OCI-LY7 (cell line): ENCODE data around the gene TMPRSS7. TPM values are rescaled to one million over a fixed set of nuclear protein-coding genes. Genes with fewer than 3 reads are reported as not detected.

ENCODE experiments used
- BruUV-seq: library from RNA; stranded (reverse); fragments of 400-500 nt; replicated peaks from 2 replicates; lab custom pipeline; 2021; lab: Mats Ljungman, UMichigan
- CTCF ChIA-PET: fragments of 300-600 bp; sonication (Branson Sonifier 250); formaldehyde crosslinking; loops from one replicate; lab custom pipeline; 2022; ENCODE audit warnings: antibody characterized with exemption; ENCODE audit not compliant: unreplicated experiment; lab: Charles Lee
- POLR2A ChIA-PET: fragments of 300-600 bp; sonication (Branson Sonifier 250); formaldehyde crosslinking; loops from one replicate; lab custom pipeline; 2022; ENCODE audit warnings: antibody characterized with exemption; lab: Charles Lee
- DNase-seq: peaks from one replicate; pipeline ENCODE4 v3.0.0-alpha.2; 2015; ENCODE audit warnings: low spot score
- H2AFZ ChIP-seq: fragments of 200-600 bp; sonication (generic), shearing (Covaris generic); 2 replicates; pipeline ENCODE4 v1.6.1; 2014; ENCODE audit warnings: mild to moderate bottlenecking, antibody characterized with exemption, low read length, moderate library complexity
- H3K27ac ChIP-seq: fragments of 200-600 bp; sonication (generic); 2 replicates; pipeline ENCODE4 v1.5.1; 2014; ENCODE audit warnings: mixed run types, low read depth, mild to moderate bottlenecking, moderate library complexity, low read length, inconsistent platforms; ENCODE audit not compliant: poor library complexity, severe bottlenecking
- H3K36me3 ChIP-seq: fragments of 200-600 bp; sonication (generic); 2 replicates; pipeline ENCODE4 v1.6.1; 2014; ENCODE audit warnings: mild to moderate bottlenecking, antibody characterized with exemption, low read length, moderate library complexity, mixed read lengths; ENCODE audit not compliant: insufficient read depth
- H3K4me1 ChIP-seq: fragments of 200-600 bp; sonication (generic); 2 replicates; pipeline ENCODE4 v1.5.1; 2014; ENCODE audit warnings: mild to moderate bottlenecking, low read length; ENCODE audit not compliant: insufficient read depth, poor library complexity, severe bottlenecking
- H3K4me2 ChIP-seq: fragments of 200-600 bp; sonication (generic); 2 replicates; pipeline ENCODE4 v1.6.1; 2014; ENCODE audit warnings: mild to moderate bottlenecking, low read length
- H3K4me3 ChIP-seq: fragments of 200-600 bp; sonication (generic); 2 replicates; pipeline ENCODE4 v1.5.1; 2014; ENCODE audit warnings: mild to moderate bottlenecking, low read depth, low read length; ENCODE audit not compliant: poor library complexity, severe bottlenecking
- H3K79me2 ChIP-seq: fragments of 200-600 bp; sonication (generic); 2 replicates; pipeline ENCODE4 v1.6.1; 2016; ENCODE audit warnings: low read depth, mild to moderate bottlenecking, low read length, moderate library complexity, mixed read lengths; ENCODE audit not compliant: insufficient read depth
- H3K9me2 ChIP-seq: fragments of 200-600 bp; sonication (generic); 2 replicates; pipeline ENCODE4 v1.6.1; 2016; ENCODE audit warnings: mild to moderate bottlenecking, low read length, mixed read lengths; ENCODE audit not compliant: insufficient read depth
- H3K9me3 ChIP-seq: fragments of 200-600 bp; sonication (generic); 2 replicates; pipeline ENCODE4 v1.6.1; 2014; ENCODE audit warnings: mild to moderate bottlenecking, mixed run types, low read length, mixed read lengths
- H4K20me1 ChIP-seq: fragments of 200-600 bp; sonication (generic); 2 replicates; pipeline ENCODE4 v1.6.1; 2014; ENCODE audit warnings: mild to moderate bottlenecking, antibody characterized with exemption, low read length, moderate library complexity, mixed read lengths; ENCODE audit not compliant: insufficient read depth
- EZH2phosphoT487 ChIP-seq: fragments of 200-600 bp; sonication (generic); IDR thresholded peaks from 2 replicates; pipeline ENCODE4 v1.6.1; 2018; ENCODE audit warnings: low read depth, borderline replicate concordance, mild to moderate bottlenecking, mixed run types, antibody characterized with exemption, low read length, moderate library complexity, mixed read lengths
- intact Hi-C: fragments of 100-400 bp; cut with micrococcal nuclease; formaldehyde crosslinking; loops from one replicate; pipeline ENCODE4 v1.10.0; 2022; ENCODE audit not compliant: unreplicated experiment
- total RNA-seq, 2 experiments: library from RNA; depleted of rRNA in 1 of 2; stranded (reverse); fragments of >200 nt in 1 of 2; shearing (Covaris generic) in 1 of 2; gene quantifications; 2 replicates each; pipeline ENCODE4 v1.2.3, GENCODE V29; 2014 to 2022
- TF ChIP-seq, protein P1 (sequence below): fragments of 200-600 bp; sonication (generic); conservative IDR thresholded peaks from 2 replicates; pipeline ENCODE4 v1.5.1; 2014; ENCODE audit warnings: mild to moderate bottlenecking, antibody characterized with exemption, low read length, moderate library complexity, mixed read lengths

The TMPRSS7 gene
- total RNA-seq, 2 experiments from 2014 or later, result not detected

DNA sequence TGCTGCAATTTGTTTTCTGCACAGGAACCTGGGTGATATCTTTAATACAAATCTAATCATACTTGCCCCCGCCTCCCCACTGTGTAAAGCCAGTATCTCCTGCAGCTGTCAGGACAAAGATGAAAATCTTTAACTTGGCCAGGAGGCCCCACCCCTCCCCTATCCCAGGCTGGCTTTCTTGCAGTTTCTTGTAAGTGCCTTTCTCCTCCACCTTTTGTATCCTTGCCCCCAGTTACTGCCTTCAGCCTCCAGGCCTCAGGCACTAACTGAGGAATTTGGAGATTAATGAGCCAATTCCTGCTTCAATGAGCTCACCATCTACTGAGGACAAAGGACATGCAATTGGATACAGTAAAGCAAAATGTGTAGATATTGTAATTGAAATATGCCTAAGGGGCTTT, 92.0 kb downstream of the TMPRSS7 start:
- H3K9me2 ChIP-seq, result no peaks in the 10 kb centered on the region
- H3K79me2 ChIP-seq, result peaks cover 72% of the 10 kb centered on the region
- DNase-seq, result peak; percentile 82
- peak overlapping the region; percentile 57 for H3K4me3 ChIP-seq
- ChIA-PET CTCF (interaction anchor here (3.0 kb wide), 1 partner anchor 9 kb away, joined by 10 read pairs; no protein-coding TSS in a partner anchor), POLR2A (interaction anchor here (0.6 to 16.9 kb wide), 6 partner anchors 9 to 408 kb away, joined by 3 to 566 read pairs (median 9); no protein-coding TSS in a partner anchor)
- no peaks in the 10 kb centered on the region for H3K9me3 ChIP-seq
- peaks cover 93% of the 10 kb centered on the region for H3K36me3 ChIP-seq
- no peak for TF ChIP-seq EZH2phosphoT487
- TF ChIP-seq, protein P1, sequence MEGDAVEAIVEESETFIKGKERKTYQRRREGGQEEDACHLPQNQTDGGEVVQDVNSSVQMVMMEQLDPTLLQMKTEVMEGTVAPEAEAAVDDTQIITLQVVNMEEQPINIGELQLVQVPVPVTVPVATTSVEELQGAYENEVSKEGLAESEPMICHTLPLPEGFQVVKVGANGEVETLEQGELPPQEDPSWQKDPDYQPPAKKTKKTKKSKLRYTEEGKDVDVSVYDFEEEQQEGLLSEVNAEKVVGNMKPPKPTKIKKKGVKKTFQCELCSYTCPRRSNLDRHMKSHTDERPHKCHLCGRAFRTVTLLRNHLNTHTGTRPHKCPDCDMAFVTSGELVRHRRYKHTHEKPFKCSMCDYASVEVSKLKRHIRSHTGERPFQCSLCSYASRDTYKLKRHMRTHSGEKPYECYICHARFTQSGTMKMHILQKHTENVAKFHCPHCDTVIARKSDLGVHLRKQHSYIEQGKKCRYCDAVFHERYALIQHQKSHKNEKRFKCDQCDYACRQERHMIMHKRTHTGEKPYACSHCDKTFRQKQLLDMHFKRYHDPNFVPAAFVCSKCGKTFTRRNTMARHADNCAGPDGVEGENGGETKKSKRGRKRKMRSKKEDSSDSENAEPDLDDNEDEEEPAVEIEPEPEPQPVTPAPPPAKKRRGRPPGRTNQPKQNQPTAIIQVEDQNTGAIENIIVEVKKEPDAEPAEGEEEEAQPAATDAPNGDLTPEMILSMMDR, result no peak
- peak overlapping the region; percentile 99 for H3K27ac ChIP-seq
- H2AFZ ChIP-seq, result no peak overlapping the region
- H3K4me2 ChIP-seq, result peak overlapping the region; percentile 99
- BruUV-seq, result no TSS peak
- intact Hi-C loops, result no loop called here
- no peaks in the 10 kb centered on the region for H4K20me1 ChIP-seq
- H3K4me1 ChIP-seq, result peaks cover 96% of the 10 kb centered on the region

DNA sequence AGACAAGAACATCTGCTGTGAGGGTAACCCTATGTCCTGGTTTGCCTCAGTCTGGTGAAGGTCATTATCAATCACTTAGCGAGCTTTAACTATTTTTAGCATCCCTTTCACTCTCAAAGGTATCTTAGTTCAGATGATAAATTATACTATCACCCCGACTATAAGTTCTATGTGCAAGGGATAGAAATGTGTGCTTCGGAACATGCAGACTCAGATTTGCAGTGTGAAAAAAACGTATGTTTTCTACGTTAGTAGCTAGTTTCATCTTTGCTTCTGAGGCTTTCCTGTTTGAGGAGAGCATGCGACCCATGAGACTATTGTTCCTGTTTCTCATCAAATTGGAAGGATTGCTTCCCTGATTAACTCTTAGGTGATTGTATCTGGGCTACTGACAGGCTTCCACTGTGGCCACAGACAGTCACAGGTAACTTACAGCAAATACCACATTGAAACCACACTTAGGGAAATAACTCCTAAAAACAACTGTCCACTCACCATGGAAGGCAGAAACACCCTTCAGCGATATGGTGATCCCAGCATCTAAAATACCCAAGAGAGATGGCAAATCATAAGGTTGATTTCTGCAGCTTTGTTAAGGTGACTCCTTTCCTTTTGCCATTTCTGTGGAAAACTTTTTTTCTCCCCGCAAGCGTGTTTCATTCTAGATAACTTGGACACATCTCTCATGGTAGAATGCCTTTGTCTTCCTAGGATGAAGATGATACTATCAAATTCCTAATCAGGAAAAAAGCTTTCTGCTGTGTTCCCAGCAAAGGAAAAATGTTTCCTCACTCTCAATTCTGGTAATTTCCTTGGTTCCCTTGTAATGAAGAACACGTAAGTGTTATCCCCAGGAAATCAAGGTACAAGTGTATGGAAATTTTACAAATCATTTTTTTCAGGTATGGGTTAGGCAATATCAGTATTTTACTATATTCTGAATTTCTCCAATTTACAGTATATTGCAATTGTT, 93.3 kb downstream of the TMPRSS7 start:
- intact Hi-C loops, result no loop called here
- Histone ChIP-seq H3K4me3 (peak overlapping the region; percentile 57), H3K9me3 (no peaks in the 10 kb centered on the region), H3K27ac (peak overlapping the region; percentile 99), H3K79me2 (peaks cover 85% of the 10 kb centered on the region), H2AFZ (no peak overlapping the region), H4K20me1 (no peaks in the 10 kb centered on the region), H3K9me2 (no peaks in the 10 kb centered on the region), H3K4me2 (peak overlapping the region; percentile 99), H3K36me3 (peaks cover 91% of the 10 kb centered on the region), H3K4me1 (peaks cover 83% of the 10 kb centered on the region)
- POLR2A ChIA-PET, result interaction anchor here (0.6 to 16.9 kb wide), 12 partner anchors 9 to 395 kb away, joined by 3 to 566 read pairs (median 4); no protein-coding TSS in a partner anchor
- peak; percentile 57 for DNase-seq
- TF ChIP-seq, protein P1, result no peak
- no peak for TF ChIP-seq EZH2phosphoT487
- no TSS peak for BruUV-seq
- CTCF ChIA-PET, result interaction anchor here (1.5 to 3.0 kb wide), 2 partner anchors 10 kb away, joined by 7 to 10 read pairs; no protein-coding TSS in a partner anchor
